ENCODE data around the gene FAM72B. TPM values are rescaled to one million over a fixed set of nuclear protein-coding genes. Genes with fewer than 3 reads are reported as not detected.
"Not testable (repeated sequence)": the region's sequence is repeated elsewhere in the genome, so short reads cannot be mapped to it uniquely, and the experiment has no call there.

Gene FAM72B
- total RNA-seq, 1 donor from 2014 or later = 2.6 TPM

DNA sequence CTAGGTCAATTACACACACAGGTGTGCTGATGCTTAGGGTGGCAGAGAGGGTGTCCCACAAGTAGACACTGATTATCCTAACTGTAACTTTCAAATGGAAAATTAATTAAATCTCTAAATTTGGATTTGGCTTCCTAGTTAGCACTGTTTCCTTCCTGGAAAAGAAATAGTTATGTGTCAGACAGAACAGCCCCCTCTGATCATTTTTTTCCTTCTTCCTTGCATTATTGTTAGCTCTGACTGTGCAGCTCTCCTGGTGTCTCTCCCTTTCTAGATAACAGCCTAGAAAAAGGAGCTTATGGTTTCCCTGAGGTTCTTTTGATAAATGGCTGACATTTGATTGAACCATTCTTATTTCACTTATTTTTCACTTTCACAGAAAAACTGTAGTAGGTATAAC is 31.4 kb downstream of the FAM72B start:
- DNase-seq = not testable (repeated sequence)

DNA sequence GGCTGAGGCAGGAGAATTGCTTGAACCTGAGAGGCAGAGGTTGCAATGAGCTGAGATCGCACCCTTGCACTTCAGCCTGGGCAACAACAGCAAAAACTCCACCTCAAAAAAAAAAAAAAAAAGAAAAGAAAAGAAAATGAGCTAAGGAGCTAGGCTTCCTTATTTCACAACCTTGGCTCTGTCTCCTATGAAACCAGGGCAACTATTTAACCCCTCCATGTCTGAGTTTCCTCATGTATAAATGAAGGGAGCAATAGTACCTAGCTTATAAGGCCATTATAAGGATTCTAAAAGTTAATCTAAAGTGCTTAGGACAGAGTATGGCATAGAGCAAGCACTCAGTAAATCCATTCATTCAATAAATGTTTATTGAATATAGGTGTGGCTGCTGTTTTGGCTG is 32.8 kb downstream of the FAM72B start:
- DNase-seq = not testable (repeated sequence)

DNA sequence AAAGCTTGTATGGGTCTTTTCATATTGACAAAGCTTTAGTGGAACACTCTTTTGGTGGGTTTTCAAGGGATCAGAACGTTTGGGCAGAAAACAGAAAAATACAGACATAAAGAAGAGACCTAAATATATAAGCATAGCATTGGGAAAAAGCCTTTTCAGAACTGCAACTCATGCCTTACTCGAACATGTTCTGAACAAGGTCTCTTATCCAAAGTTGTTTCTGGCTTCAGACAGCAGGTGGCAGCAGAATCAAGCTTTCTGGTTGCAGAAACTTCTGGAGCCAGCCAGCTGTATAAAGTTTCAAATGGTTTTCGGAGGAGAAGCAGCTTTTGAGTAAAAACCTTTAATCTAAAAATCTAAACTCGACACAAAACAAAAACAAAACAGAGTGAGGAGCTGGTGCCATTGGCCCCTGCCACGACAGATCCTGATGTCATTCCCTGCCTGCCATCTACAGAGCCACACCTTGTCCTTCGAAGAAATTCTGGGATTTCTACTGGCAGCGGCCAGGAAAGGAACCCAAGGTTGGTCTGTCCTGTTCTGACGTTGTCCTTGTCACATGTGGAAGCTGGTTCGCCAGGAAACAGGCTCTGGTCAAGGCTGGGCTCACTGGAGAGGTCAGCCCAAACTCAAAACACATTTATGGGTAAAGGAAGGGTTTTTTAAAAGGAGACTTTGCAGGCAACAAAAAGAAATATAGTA is 35.5 kb downstream of the FAM72B start:
- not testable (repeated sequence) for DNase-seq

DNA sequence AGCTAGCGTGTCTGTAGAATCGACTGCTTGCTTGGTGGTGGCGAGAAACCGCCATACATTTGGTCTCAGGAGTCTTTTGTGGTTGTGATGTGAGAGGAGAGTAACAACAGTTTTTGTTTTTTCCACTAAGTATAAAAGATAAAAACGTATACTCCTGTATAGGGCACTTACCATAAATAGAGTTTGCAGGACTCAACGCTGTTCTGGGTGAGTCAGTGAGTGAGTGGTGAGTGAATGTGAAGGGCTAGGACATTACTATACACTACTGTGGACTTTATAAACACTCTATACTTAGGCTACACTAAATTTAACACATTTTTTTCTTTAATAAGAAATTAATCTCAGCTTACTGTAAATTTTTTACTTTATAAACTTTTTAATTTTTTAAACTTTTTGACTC is 43.7 kb downstream of the FAM72B start:
- DNase-seq = not testable (repeated sequence)

DNA sequence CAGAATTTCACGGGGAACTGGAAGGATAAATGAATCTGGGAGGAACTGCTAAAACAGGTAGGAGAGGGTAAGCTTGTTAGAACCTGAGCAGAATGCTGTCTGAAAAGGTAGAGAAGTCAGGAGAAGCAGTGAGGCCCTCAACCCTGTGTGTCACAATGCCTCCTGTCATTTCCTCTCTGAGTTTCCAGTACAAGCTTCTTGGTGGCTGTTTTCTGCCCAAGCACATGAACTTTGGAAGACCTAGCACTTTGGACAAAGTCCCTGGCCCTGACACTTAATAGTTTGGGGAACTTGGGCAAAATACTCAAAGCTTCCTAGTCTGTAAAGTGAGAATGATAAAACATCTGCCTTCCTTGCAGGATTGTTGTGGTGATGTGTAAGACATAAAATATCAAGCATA is 52.6 kb downstream of the FAM72B start:
- DNase-seq = not testable (repeated sequence)

DNA sequence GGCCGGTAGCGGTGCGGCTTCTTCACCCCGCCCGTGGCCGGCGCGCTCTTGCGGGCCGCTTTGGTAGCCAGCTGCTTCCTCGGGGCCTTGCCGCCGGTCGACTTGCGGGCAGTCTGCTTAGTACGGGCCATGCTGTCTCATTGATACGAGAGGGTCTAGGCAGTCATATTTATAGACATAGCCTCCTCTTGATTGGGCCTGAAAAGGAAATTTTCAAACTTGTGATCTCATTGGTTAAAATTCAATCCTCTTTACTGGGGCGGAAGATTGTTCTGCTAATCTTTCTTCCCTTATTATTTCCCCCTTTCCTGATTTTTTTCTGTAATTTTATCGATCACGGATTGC is 65.7 kb downstream of the FAM72B start:
- not testable (repeated sequence) for DNase-seq

Other genes with a start within 250 kb of the FAM72B start
- gene SRGAP2C, start 635 bp upstream of the FAM72B start, total RNA-seq = 13.4 TPM

Data from skin of body (tissue), 2 donors.